ENCODE data around the gene MYH13.

DNA sequence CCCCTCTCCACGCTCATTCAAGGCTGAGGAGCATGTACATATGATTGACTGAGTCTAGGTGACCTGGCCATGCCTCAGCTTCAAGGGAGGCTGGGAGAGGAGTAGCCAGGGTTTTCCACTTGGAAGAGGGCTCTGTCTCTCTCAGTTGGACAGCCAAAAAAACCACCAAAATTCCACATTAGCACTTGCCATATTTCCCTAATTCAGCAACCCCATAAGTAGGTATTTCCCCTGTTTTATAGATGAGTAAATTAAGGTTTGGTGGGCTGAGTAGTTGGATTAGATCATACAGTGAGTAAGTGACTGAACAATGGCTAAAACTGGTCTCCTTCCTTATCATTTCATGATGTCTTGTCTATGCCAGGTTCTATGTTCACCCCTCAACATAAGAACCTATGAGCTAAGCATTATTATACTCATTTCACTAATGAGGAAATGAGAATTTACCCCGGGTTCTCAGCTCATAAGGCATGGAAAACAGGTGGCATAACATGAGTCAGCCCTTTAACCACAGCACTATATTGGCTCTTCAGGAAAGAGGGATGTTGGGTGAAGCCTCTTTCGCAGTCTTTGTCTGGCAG lies 106.4 kb downstream of the MYH13 start:
- no peak for TF ChIP-seq POLR2A (IDR thresholded peaks at IDR 0.05)
- TF ChIP-seq POLR2AphosphoS5 (IDR thresholded peaks at IDR 0.05) = no peak
